SH-SY5Y (cell line): Measurements from ENCODE around the gene SYNPO.

Source experiments
- GATA2 ChIP-seq: IDR thresholded peaks from 2 replicates; pipeline ENCODE4 v1.6.1; 2011; ENCODE audit warnings: mild to moderate bottlenecking, low read depth, low read length
- GATA3 ChIP-seq: IDR thresholded peaks from 2 replicates; pipeline ENCODE4 v1.6.1; 2011; ENCODE audit warnings: low read depth, mild to moderate bottlenecking, low read length, moderate library complexity

- TF ChIP-seq GATA2 (no peak), GATA3 (no peak)
Measured at GRCh38 chr5:150648294-150649107, 8.0 kb downstream of the SYNPO start.
